ENCODE measurements around the gene FAM200A. TPM values are rescaled to one million over a fixed set of nuclear protein-coding genes. Genes with fewer than 3 reads are reported as not detected.
"Not testable (repeated sequence)": the region's sequence is repeated elsewhere in the genome, so short reads cannot be mapped to it uniquely, and the experiment has no call there.

The FAM200A gene
- 8.4 TPM for polyA plus RNA-seq (2013, experiment 1 of 2)
- 10.3 TPM for polyA plus RNA-seq (2013, experiment 2 of 2)

DNA sequence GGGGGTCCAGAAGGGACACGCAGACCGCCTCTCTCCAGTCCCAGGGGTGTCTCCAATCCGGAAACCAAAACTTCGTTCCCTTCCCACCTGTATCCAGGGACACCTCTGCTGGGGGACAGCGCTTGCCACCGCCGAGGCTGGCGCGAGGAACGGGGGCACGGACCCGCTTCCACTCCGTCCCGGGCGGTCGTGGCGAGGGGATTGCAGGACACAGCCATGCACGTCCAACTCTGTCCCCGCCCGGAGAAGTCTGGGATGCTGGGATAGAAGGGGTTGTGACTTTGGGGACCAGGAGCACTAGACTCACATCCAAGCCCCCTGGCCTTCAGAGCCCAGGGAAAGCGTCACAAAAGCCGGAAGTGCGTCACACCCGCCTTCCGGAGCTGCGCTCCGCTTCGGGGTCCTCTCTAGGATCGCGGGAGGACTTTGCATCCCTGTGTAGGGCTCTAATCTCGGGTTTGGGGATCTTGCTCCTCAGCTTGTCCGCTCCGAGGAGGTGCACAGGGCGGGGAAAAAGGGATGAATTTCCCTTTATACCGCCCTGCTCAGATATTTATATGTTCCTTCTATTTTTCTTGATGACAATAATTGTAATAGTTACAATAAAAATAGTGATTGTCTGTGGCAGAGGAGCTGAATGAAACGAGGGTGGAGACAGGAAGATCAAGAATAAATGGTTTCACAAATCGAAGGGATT lies at the start of gene FAM200A:
Gene FAM200A, minus strand, starts transcription at position 348 of the 697 bp plus-strand sequence. CDS start 3,707 bp downstream, outside the sequence.
- Histone ChIP-seq H3K27ac (ENCODE audit: low read depth, low read length) (peak within 1 kb of the TSS; percentile 55), H3K9ac (ENCODE audit: low read depth, low read length) (peak within 1 kb of the TSS; percentile 92), H3K9me3 (ENCODE audit: insufficient read depth, low read depth, low read length) (peaks cover 4% of the 10 kb centered on the region; the same call in 1 of the 2 replicates), H3K36me3 (ENCODE audit: insufficient read depth, low read length) (peaks cover 32% of the 10 kb centered on the region), H3K4me1 (ENCODE audit: insufficient read depth, low read length) (no peaks in the 10 kb centered on the region), H3K4me3 (ENCODE audit: low read length) (peak within 1 kb of the TSS; percentile 84), H3K27me3 (ENCODE audit: insufficient read depth, low read length) (no peaks in the 10 kb centered on the region)
- WGBS, result 1% methylated on average over 36 of the region's 37 CpGs

DNA sequence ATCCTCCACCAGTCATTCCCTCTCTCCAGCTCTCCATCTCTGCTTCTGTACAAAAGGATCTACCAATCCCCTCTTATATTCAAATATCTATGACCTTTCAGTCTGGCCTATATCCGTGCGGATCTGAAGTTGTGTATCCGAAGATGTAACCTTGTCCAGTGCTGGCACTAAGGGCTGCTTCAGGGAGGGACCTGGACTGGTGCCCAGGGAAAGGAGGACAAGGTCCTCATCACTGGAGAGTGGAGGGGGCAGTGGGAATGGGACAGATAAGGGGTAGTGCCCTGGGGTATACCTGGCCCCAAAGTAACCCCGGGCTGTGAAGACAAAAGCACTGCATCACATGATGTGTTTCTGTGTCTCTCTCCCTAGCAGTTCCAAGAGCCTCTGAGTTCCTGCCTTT lies 47.9 kb upstream of the FAM200A start:
- WGBS, result 91% methylated on average over 4 of the region's 4 CpGs
- Histone ChIP-seq H3K36me3 (ENCODE audit: insufficient read depth, low read length) (no peaks in the 10 kb centered on the region), H3K27ac (ENCODE audit: low read depth, low read length) (no peak overlapping the region), H3K9me3 (ENCODE audit: insufficient read depth, low read depth, low read length) (0 out of 2 replicates have a peak, but pooled peaks cover 8% of the 10 kb centered on the region), H3K27me3 (ENCODE audit: insufficient read depth, low read length) (no peaks in the 10 kb centered on the region), H3K9ac (ENCODE audit: low read depth, low read length) (no peak overlapping the region), H3K4me3 (ENCODE audit: low read length) (no peak overlapping the region), H3K4me1 (ENCODE audit: insufficient read depth, low read length) (no peaks in the 10 kb centered on the region)

DNA sequence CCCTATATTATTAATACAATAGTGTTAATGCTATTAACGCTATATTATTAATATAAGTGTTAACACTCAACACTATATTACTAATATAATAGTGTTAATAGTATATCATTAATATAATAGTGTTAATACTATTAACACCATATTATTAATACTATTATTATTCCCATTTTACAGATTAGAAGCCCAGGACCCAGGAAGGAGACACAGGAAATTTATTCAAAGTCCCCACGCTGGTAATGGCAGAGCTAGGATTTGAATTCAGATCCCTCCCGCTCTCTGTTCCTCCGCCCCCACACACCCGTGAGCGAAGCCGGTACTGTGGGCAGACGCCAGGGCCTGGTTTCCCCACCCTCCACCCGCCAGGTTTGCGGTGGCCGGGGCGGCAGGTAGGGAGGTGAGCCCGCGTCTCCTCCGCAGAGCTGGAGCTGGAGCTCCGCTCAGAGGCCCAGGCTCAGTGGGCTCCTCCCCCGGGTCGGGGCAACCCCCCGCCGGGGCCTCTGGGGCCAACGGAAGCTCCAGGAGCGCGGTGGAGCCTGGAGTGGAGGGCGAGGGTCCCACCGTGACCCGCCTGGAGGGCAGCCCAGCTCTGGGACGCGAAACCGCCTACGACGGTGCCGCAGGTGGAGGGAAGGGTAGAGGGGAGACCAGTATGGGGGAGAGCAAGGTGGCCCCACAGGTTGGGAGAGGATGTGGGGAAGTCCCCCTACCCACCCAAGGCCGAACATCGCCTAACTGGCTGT lies 46.0 kb upstream of the FAM200A start, which contains the start of gene TMEM225B:
Gene TMEM225B, plus strand, starts transcription at position 506 of the 740 bp plus-strand sequence. CDS start 6,122 bp downstream, outside the sequence.
- Histone ChIP-seq H3K27ac (ENCODE audit: low read depth, low read length) (no peak within 1 kb of the TSS), H3K4me1 (ENCODE audit: insufficient read depth, low read length) (no peaks in the 10 kb centered on the region), H3K36me3 (ENCODE audit: insufficient read depth, low read length) (no peaks in the 10 kb centered on the region), H3K27me3 (ENCODE audit: insufficient read depth, low read length) (no peaks in the 10 kb centered on the region), H3K9ac (ENCODE audit: low read depth, low read length) (no peak within 1 kb of the TSS), H3K4me3 (ENCODE audit: low read length) (no peak within 1 kb of the TSS), H3K9me3 (ENCODE audit: insufficient read depth, low read depth, low read length) (peaks cover 21% of the 10 kb centered on the region)
- whole genome bisulfite sequencing, result 93% methylated on average over 33 of the region's 34 CpGs

DNA sequence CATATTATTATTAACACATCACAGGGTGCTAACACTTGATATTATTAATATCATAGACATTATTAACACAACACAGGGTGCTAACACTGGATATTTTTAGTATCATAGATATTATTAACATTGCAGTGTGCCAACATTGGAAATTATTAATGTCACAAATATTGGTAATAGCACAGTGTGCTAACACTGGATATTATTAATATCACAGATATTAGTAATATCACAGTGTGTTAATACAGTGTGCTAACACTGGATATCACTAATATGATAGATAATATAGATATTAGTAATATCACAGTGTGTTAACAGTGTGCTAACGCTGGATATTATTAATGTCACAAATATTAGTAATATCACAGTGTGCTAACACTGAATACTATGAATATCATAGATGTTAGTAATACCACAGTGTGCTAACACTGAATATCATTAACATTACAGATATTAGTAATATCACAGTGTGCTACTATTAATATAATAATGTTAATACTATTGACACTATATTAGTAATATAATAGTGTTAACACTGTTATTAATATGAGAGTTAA lies 44.6 kb upstream of the FAM200A start:
- Histone ChIP-seq H3K4me3 (ENCODE audit: low read length) (no peak overlapping the region), H3K36me3 (ENCODE audit: insufficient read depth, low read length) (no peaks in the 10 kb centered on the region), H3K4me1 (ENCODE audit: insufficient read depth, low read length) (no peaks in the 10 kb centered on the region), H3K27ac (ENCODE audit: low read depth, low read length) (no peak overlapping the region), H3K9me3 (ENCODE audit: insufficient read depth, low read depth, low read length) (peaks cover 21% of the 10 kb centered on the region), H3K27me3 (ENCODE audit: insufficient read depth, low read length) (no peaks in the 10 kb centered on the region), H3K9ac (ENCODE audit: low read depth, low read length) (no peak overlapping the region)
- WGBS, result no CpG with 5 or more reads among the region's 1 CpG

DNA sequence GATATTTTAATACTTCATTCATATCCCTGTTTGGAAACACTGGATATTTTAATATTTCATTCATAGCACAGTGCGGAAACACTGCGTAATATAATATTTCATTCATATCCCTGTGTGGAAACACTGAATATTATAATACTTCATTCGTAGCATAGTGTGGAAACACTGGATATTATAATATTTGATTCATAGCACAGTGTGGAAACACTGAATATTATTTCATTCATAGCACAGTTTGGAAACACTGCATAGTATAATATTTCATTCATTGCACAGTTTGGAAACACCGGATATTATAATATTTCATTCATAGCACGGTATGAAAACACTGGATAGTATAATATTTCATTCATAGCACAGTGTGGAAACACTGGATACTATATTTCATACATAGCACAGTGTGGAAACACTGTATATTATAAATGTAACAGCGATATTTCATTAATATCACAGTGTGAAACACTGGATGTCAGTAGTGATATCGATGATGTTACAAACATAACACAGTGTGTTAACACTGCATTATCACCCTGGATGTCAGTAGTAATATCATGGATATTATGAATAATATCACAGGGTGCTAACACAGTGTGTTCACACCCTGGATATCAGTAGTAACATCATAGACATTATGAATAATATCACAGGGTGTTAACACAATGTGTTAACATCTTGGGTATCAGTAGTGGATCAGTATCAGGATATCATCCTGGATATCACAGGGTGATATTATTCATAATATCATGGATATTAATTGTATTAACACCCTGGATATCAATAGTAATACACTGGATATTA lies 43.2 kb upstream of the FAM200A start:
- Histone ChIP-seq H3K27ac (ENCODE audit: low read depth, low read length) (no peak overlapping the region), H3K9ac (ENCODE audit: low read depth, low read length) (no peak overlapping the region), H3K36me3 (ENCODE audit: insufficient read depth, low read length) (no peaks in the 10 kb centered on the region), H3K9me3 (ENCODE audit: insufficient read depth, low read depth, low read length) (peaks cover 21% of the 10 kb centered on the region), H3K27me3 (ENCODE audit: insufficient read depth, low read length) (no peaks in the 10 kb centered on the region), H3K4me1 (ENCODE audit: insufficient read depth, low read length) (no peaks in the 10 kb centered on the region), H3K4me3 (ENCODE audit: low read length) (no peak overlapping the region)
- WGBS, result 93% methylated on average over 3 of the region's 7 CpGs

DNA sequence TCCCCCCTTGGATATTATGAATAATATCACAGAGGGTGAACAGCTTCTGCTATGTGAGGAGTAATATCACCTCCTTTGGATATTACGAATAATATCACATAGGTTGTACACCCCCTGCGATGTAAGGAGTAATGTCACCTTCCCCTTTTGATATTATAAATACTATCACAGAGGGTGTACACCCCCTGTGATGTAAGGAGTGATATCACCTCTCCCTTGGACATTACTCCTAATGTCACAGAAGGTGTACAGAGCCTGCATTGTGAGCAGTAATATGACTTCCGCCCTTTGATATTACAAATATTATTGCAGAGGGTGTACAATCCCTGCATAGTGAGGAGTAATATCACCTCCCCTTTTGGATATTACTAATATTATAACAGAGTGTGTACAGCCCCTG lies 37.0 kb upstream of the FAM200A start:
- Histone ChIP-seq H3K4me1 (ENCODE audit: insufficient read depth, low read length) (no peaks in the 10 kb centered on the region), H3K9me3 (ENCODE audit: insufficient read depth, low read depth, low read length) (peaks cover 15% of the 10 kb centered on the region; the same call in 1 of the 2 replicates), H3K4me3 (ENCODE audit: low read length) (no peak overlapping the region), H3K36me3 (ENCODE audit: insufficient read depth, low read length) (no peaks in the 10 kb centered on the region), H3K27ac (ENCODE audit: low read depth, low read length) (no peak overlapping the region), H3K27me3 (ENCODE audit: insufficient read depth, low read length) (no peaks in the 10 kb centered on the region), H3K9ac (ENCODE audit: low read depth, low read length) (no peak overlapping the region)
- WGBS, result no CpG with 5 or more reads among the region's 3 CpGs

DNA sequence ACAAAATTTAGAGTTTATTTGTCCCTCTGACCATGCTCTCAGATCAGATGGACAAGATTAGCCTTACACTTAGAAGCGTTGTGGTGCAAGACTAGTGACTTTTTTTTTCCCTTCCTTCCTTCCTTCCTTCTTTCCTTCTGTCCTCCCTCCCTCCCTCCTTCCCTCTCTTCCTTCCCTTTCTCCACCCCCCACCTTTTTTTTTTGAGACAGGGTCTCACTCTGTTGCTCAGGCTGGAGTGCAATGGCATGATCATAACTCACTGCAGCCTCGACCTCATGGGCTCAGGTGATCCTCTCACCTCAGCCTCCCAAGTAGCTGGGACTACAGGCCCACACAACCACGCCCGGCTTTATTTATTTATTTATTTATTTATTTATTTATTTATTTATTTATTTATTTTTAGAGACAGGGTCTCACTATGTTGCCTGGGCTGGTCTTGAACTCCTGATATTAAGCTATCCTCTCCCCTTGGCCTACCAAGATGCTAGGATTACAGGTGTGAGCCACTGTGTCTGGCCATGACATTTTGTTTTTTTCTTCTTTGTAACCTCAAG lies 28.9 kb upstream of the FAM200A start:
- 45% methylated on average over 2 of the region's 4 CpGs for WGBS
- H3K36me3 ChIP-seq (ENCODE audit: insufficient read depth, low read length); H3K9me3 ChIP-seq (ENCODE audit: insufficient read depth, low read depth, low read length); H3K27me3 ChIP-seq (ENCODE audit: insufficient read depth, low read length): not testable (repeated sequence)
- peak overlapping the region; percentile 42; the same call in 1 of the 2 replicates for H3K27ac ChIP-seq (ENCODE audit: low read depth, low read length)
- H3K4me3 ChIP-seq (ENCODE audit: low read length), result peak overlapping the region; percentile 79
- H3K4me1 ChIP-seq (ENCODE audit: insufficient read depth, low read length), result peaks cover 10% of the 10 kb centered on the region
- peak overlapping the region; percentile 82 for H3K9ac ChIP-seq (ENCODE audit: low read depth, low read length)

DNA sequence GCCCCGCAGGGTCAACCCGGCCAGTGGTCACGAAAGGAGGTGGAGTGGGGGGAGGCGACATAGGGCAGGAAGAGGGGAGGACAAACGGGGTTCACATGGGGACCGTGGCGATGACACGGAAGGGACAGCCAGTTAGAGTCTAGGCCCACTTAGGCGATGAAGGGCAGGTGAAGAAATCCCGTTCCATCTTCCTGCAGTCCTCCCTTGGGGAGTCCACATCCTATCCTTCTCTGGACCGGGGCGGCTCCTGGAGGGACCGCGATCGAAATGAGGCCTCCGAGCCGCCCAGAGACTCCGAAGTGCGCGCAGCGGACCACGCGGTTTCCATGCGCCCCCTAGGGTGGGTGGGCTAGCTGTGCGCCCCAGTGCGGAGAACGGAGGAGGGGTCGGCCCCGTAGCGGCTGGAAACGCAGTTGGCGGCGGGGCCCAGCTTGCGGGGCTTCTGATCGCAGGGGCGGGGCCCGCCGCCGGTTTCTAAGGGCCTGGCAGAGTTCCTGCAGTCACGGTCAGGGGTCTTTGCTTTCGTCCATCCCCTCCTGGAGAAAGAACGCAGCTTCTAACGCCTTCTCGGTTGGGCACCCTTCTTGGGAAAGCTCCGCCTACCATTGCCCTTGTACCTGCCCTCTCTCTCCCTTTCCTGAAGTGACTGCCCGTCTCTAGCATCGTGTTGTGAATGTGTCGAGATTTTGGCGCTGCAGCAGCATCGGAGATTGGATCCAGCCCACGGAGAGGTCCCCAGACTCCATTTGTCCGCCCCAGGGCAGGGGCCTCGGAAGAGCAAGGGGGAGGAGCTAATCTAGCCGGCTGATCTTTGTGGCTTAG lies 28.3 kb upstream of the FAM200A start:
- peaks cover 15% of the 10 kb centered on the region for H3K4me1 ChIP-seq (ENCODE audit: insufficient read depth, low read length)
- H3K4me3 ChIP-seq (ENCODE audit: low read length), result peak overlapping the region; percentile 79
- no peaks in the 10 kb centered on the region for H3K27me3 ChIP-seq (ENCODE audit: insufficient read depth, low read length)
- 7% methylated on average over 53 of the region's 54 CpGs for WGBS
- H3K9ac ChIP-seq (ENCODE audit: low read depth, low read length), result peak overlapping the region; percentile 82
- peak overlapping the region; percentile 42 for H3K27ac ChIP-seq (ENCODE audit: low read depth, low read length)
- H3K36me3 ChIP-seq (ENCODE audit: insufficient read depth, low read length), result no peaks in the 10 kb centered on the region
- no peaks in the 10 kb centered on the region for H3K9me3 ChIP-seq (ENCODE audit: insufficient read depth, low read depth, low read length)

DNA sequence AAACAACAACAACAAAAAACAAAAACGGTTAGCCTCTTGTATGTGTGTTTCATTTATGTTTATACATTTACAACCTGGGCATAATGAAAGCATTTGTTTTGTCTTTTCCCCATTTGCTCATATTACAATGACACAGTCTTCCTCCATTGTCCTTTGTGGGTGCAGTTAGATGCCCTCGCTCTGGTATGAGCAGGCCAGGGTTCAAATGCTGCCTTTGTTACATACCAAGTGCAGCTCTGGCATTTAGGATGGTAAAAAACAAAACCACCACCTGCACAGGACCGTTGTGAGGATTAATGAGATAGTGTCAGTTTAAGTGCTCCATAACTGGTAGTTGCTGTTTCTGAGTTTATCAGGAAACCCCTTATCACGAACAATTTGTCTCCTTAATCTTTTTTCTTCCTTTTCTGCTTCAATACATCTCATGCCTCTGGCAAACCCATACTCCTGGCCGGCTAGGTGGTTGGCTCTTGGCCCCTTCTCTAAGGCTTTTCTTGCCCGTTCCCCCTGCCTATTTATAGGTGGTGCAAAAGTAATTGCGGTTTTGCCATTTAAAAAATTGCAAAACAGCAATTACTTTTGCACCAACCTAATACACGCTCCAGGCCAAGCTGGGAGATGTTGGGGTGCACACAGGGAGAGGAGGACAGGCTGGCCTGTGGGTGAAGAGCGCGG lies 27.5 kb upstream of the FAM200A start:
- H3K4me3 ChIP-seq (ENCODE audit: low read length), result peak overlapping the region; percentile 79
- WGBS, result 76% methylated on average over 7 of the region's 10 CpGs
- H3K9ac ChIP-seq (ENCODE audit: low read depth, low read length), result peak overlapping the region; percentile 82

More for the DNA sequence above, 27.5 kb upstream of the FAM200A start:
- Histone ChIP-seq H3K27ac (ENCODE audit: low read depth, low read length) (peak overlapping the region; percentile 25; the same call in 1 of the 2 replicates), H3K4me1 (ENCODE audit: insufficient read depth, low read length) (peaks cover 17% of the 10 kb centered on the region), H3K27me3 (ENCODE audit: insufficient read depth, low read length) (no peaks in the 10 kb centered on the region), H3K9me3 (ENCODE audit: insufficient read depth, low read depth, low read length) (no peaks in the 10 kb centered on the region), H3K36me3 (ENCODE audit: insufficient read depth, low read length) (peaks cover 4% of the 10 kb centered on the region; the same call in 1 of the 2 replicates)
